Measurements from ENCODE around the gene KISS1. TPM values are rescaled to one million over a fixed set of nuclear protein-coding genes. Genes with fewer than 3 reads are reported as not detected.

The KISS1 gene
- total and polyA plus RNA-seq, 4 donors = 0.25 to 3.4 TPM; not detected in 2

GRCh38 chr1:204143276-204144041 is 52.8 kb downstream of the KISS1 start:
- H3K9ac ChIP-seq (ENCODE audit: insufficient read depth in 1 of 2, low read length in 2 of 2) = no peak overlapping the region
- TF ChIP-seq, protein P1, sequence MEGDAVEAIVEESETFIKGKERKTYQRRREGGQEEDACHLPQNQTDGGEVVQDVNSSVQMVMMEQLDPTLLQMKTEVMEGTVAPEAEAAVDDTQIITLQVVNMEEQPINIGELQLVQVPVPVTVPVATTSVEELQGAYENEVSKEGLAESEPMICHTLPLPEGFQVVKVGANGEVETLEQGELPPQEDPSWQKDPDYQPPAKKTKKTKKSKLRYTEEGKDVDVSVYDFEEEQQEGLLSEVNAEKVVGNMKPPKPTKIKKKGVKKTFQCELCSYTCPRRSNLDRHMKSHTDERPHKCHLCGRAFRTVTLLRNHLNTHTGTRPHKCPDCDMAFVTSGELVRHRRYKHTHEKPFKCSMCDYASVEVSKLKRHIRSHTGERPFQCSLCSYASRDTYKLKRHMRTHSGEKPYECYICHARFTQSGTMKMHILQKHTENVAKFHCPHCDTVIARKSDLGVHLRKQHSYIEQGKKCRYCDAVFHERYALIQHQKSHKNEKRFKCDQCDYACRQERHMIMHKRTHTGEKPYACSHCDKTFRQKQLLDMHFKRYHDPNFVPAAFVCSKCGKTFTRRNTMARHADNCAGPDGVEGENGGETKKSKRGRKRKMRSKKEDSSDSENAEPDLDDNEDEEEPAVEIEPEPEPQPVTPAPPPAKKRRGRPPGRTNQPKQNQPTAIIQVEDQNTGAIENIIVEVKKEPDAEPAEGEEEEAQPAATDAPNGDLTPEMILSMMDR (IDR thresholded peaks at IDR 0.05; ENCODE audit: control extremely low read depth, extremely low read depth) = no peak
- DNase-seq = no peak
- no peak for ATAC-seq (ENCODE audit: insufficient read depth, low FRiP score)
- H3K27ac ChIP-seq (ENCODE audit: low read depth in 1 of 2, low read length in 1 of 2) = no peak overlapping the region
- no peaks in the 10 kb centered on the region for H3K9me3 ChIP-seq (ENCODE audit: control insufficient read depth in 4 of 4, insufficient read depth in 3 of 4, low read length in 3 of 4)
- no peaks in the 10 kb centered on the region for H3K27me3 ChIP-seq (ENCODE audit: control insufficient read depth in 3 of 3, insufficient read depth in 3 of 3, low read length in 2 of 3)
- peaks cover 0 to 4% (median 0%) of the 10 kb centered on the region in 5 donors for H3K4me1 ChIP-seq (ENCODE audit: control insufficient read depth in 5 of 5, insufficient read depth in 5 of 5, low read length in 5 of 5)
- 80 to 87% methylated on average over 13 to 14 of the region's 14 CpGs for WGBS, 2 donors
- H3K36me3 ChIP-seq (ENCODE audit: control insufficient read depth in 4 of 4, insufficient read depth in 4 of 4, low read length in 4 of 4) = peaks cover 0 to 8% (median 0%) of the 10 kb centered on the region in 4 donors
- H3K4me3 ChIP-seq = no peak overlapping the region

DNA sequence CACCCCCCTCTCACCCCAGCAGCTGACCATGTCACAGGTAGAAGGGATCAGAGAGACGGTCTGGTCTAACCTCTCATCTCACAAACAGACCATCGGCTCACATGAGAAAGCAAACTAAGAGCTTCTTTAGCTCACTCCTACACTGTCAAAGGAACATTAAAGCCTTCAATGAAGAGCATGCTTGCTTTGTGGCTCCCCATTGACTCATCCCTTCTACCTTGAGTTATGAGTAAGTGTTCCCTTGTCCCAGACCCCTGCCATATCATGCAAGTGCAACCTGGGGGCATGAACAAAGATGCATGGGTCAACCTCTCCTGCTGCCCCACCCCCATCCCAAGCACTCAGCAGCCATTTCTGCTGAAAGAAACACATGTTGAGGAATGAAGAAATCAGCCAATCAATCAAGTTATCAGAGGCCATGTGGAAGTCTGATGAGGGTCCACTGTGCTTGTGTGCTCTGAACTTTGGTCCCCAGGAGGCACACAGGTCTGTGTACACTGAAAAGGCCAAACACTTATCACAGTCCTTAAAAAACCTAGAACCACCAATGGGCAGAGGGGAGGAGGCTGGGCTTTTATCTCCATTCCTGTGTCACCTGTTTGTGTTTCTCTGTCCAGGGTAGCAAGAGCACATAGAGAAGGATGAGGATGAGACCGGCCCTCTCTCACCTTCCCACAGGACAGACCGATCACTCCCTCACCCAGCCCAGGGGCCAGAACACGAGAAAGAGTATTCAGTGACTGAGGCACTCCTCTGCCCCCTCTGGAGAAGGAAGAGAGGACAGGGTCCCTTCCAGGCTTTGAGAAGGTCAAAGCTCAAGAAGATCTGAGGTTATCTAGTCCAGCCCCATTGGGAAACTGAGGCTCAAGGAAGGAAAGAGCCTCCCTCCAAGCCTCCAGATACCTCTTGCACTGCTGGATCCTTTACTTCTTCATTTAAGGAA is 54.0 kb downstream of the KISS1 start:
- TF ChIP-seq, protein P1 (IDR thresholded peaks at IDR 0.05; ENCODE audit: control extremely low read depth, extremely low read depth) = no peak
- H3K9me3 ChIP-seq (ENCODE audit: control insufficient read depth in 4 of 4, insufficient read depth in 3 of 4, low read length in 3 of 4) = no peaks in the 10 kb centered on the region
- WGBS, 2 donors = 86 to 89% methylated on average over 5 of the region's 5 CpGs
- no peaks in the 10 kb centered on the region for H3K27me3 ChIP-seq (ENCODE audit: control insufficient read depth in 3 of 3, insufficient read depth in 3 of 3, low read length in 2 of 3)
- no peak overlapping the region for H3K4me3 ChIP-seq
- no peaks in the 10 kb centered on the region for H3K4me1 ChIP-seq (ENCODE audit: control insufficient read depth in 5 of 5, insufficient read depth in 5 of 5, low read length in 5 of 5)
- peaks cover 0 to 8% (median 0%) of the 10 kb centered on the region in 4 donors for H3K36me3 ChIP-seq (ENCODE audit: control insufficient read depth in 4 of 4, insufficient read depth in 4 of 4, low read length in 4 of 4)
- DNase-seq = no peak
- no peak overlapping the region for H3K27ac ChIP-seq (ENCODE audit: low read depth in 1 of 2, low read length in 1 of 2)
- H3K9ac ChIP-seq (ENCODE audit: insufficient read depth in 1 of 2, low read length in 2 of 2) = no peak overlapping the region
- ATAC-seq (ENCODE audit: insufficient read depth, low FRiP score) = no peak

DNA sequence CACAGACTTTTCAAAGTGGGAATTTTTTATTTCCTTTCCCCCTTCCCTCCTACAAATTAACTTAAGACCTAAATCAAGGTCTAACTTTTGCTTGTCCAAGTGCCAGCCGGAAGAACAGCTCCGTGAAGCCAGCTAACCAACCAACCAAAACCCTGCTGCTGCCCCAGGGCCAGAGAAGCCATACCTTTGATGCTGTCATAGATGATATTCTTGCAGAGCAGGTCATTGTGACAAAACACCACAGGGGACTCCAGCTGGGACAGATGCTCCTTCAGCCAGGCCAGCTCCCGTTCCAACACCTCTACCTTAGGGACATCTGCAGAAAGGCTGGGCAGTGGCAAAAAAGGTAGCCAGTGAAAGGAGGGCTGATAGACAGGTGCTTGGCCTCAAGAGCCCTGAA is 55.2 kb downstream of the KISS1 start:
- no peak for ATAC-seq (ENCODE audit: insufficient read depth, low FRiP score)
- no peaks in the 10 kb centered on the region for H3K27me3 ChIP-seq (ENCODE audit: control insufficient read depth in 3 of 3, insufficient read depth in 3 of 3, low read length in 2 of 3)
- H3K9ac ChIP-seq (ENCODE audit: insufficient read depth in 1 of 2, low read length in 2 of 2) = no peak overlapping the region
- no peaks in the 10 kb centered on the region for H3K9me3 ChIP-seq (ENCODE audit: control insufficient read depth in 4 of 4, insufficient read depth in 3 of 4, low read length in 3 of 4)
- H3K4me1 ChIP-seq (ENCODE audit: control insufficient read depth in 5 of 5, insufficient read depth in 5 of 5, low read length in 5 of 5) = no peaks in the 10 kb centered on the region
- no peak overlapping the region for H3K27ac ChIP-seq (ENCODE audit: low read depth in 1 of 2, low read length in 1 of 2)
- 96 to 98% methylated on average over 3 of the region's 3 CpGs for WGBS, 2 donors
- no peak for DNase-seq
- peaks cover 0 to 8% (median 0%) of the 10 kb centered on the region in 4 donors for H3K36me3 ChIP-seq (ENCODE audit: control insufficient read depth in 4 of 4, insufficient read depth in 4 of 4, low read length in 4 of 4)
- H3K4me3 ChIP-seq = no peak overlapping the region
- TF ChIP-seq, protein P1 (IDR thresholded peaks at IDR 0.05; ENCODE audit: control extremely low read depth, extremely low read depth) = no peak

Other genes with a start within 250 kb of the KISS1 start
- gene SOX13, start 123.4 kb downstream of the KISS1 start, total RNA-seq = 10 to 100 TPM; 42.0 to 52.6 TPM
- gene SOX13, start 123.4 kb downstream of the KISS1 start, polyA plus RNA-seq = 10 to 100 TPM; 14.7 to 18.5 TPM
- gene ETNK2, start 44.4 kb downstream of the KISS1 start, total RNA-seq = 1 to 10 TPM; 5.0 to 5.8 TPM
- gene ETNK2, start 44.4 kb downstream of the KISS1 start, polyA plus RNA-seq = 1 to 10 TPM; 2.2 to 2.8 TPM
- under 1 TPM; 0.23 to 0.28 TPM for gene REN, start 30.2 kb downstream of the KISS1 start, total RNA-seq
- under 1 TPM; 0.31 to 0.75 TPM for gene REN, start 30.2 kb downstream of the KISS1 start, polyA plus RNA-seq
- 1 to 10 TPM; 4.1 to 8.5 TPM for gene GOLT1A, start 17.5 kb upstream of the KISS1 start, total RNA-seq
- gene GOLT1A, start 17.5 kb upstream of the KISS1 start, polyA plus RNA-seq = 10 to 100 TPM in 1 of 2 donors, 1 to 10 TPM in 1; 7.0 to 23.8 TPM
- 10 to 100 TPM in 1 of 2 donors, 1 to 10 TPM in 1; 2.8 to 10.5 TPM for gene PLEKHA6, start 163.4 kb upstream of the KISS1 start, total RNA-seq
- gene PLEKHA6, start 163.4 kb upstream of the KISS1 start, polyA plus RNA-seq = 1 to 10 TPM in 1 of 2 donors, under 1 TPM in 1; 0.88 to 3.8 TPM
- gene PPP1R15B, start 215.3 kb upstream of the KISS1 start, total RNA-seq = 10 to 100 TPM; 43.9 to 57.0 TPM
- 10 to 100 TPM; 14.6 to 29.8 TPM for gene PPP1R15B, start 215.3 kb upstream of the KISS1 start, polyA plus RNA-seq

Data from lung (tissue), 12 donors.